A673 (cell line): ENCODE data around the gene IGF2R. TPM values are rescaled to one million over a fixed set of nuclear protein-coding genes. Genes with fewer than 3 reads are reported as not detected.
"Not testable (repeated sequence)": the region's sequence is repeated elsewhere in the genome, so short reads cannot be mapped to it uniquely, and the experiment has no call there.

Experiments used
- BruUV-seq: library from RNA; stranded (reverse); fragments of 400-500 nt; replicated peaks from 2 replicates; lab custom pipeline; 2021; lab: Mats Ljungman, UMichigan
- CTCF ChIA-PET: fragments of 300-600 bp; sonication (Branson Sonifier 250); formaldehyde crosslinking; loops from one replicate; lab custom pipeline; 2022; ENCODE audit warnings: antibody characterized with exemption; lab: Charles Lee
- POLR2A ChIA-PET: fragments of 300-600 bp; sonication (Branson Sonifier 250); formaldehyde crosslinking; loops from one replicate; lab custom pipeline; 2022; ENCODE audit warnings: antibody characterized with exemption; ENCODE audit not compliant: low non-redundant PET; lab: Charles Lee
- DNase-seq: peaks from one replicate; pipeline ENCODE4 v3.0.0-alpha.2; 2015; ENCODE audit warnings: low spot score
- H3K27ac ChIP-seq: fragments of 200-600 bp; sonication (generic); 2 replicates; pipeline ENCODE4 v1.5.1; 2016; ENCODE audit warnings: mixed run types, low read depth, mild to moderate bottlenecking, mixed read lengths, antibody characterized with exemption, low read length; ENCODE audit not compliant: poor library complexity, severe bottlenecking
- H3K27me3 ChIP-seq: fragments of 200-600 bp; sonication (generic); replicated peaks from 2 replicates; pipeline ENCODE4 v1.6.1; 2017; ENCODE audit warnings: mixed run types, low read depth, mild to moderate bottlenecking, mixed read lengths, antibody characterized with exemption, low read length; ENCODE audit not compliant: insufficient read depth, poor library complexity
- H3K36me3 ChIP-seq: fragments of 200-600 bp; sonication (generic); 2 replicates; pipeline ENCODE4 v1.6.1; 2016; ENCODE audit warnings: mixed run types, mild to moderate bottlenecking, mixed read lengths, antibody characterized with exemption, low read length; ENCODE audit not compliant: insufficient read depth, poor library complexity, severe bottlenecking
- H3K4me1 ChIP-seq: fragments of 200-600 bp; sonication (generic); 2 replicates; pipeline ENCODE4 v1.6.1; 2017; ENCODE audit warnings: mixed run types, mild to moderate bottlenecking, mixed read lengths, antibody characterized with exemption, low read length; ENCODE audit not compliant: insufficient read depth, poor library complexity, severe bottlenecking
- H3K4me3 ChIP-seq: fragments of 200-600 bp; sonication (generic); 2 replicates; pipeline ENCODE4 v1.5.1; 2016; ENCODE audit warnings: low read depth, mixed run types, mild to moderate bottlenecking, mixed read lengths, low read length; ENCODE audit not compliant: poor library complexity, severe bottlenecking
- H3K9me3 ChIP-seq: fragments of 200-600 bp; sonication (generic); 2 replicates; pipeline ENCODE4 v1.6.1; 2016; ENCODE audit warnings: mixed run types, low read depth, mild to moderate bottlenecking, mixed read lengths, antibody characterized with exemption, low read length; ENCODE audit not compliant: poor library complexity, severe bottlenecking
- CTCF ChIP-seq: fragments of 300-800, 200-600 bp; sonication (generic); conservative IDR thresholded peaks from 2 replicates; pipeline ENCODE4 v1.5.1; 2017; ENCODE audit warnings: low read depth, mild to moderate bottlenecking, antibody characterized with exemption, low read length, moderate library complexity, mixed read lengths
- EZH2 ChIP-seq: fragments of 200-600 bp; sonication (generic); IDR thresholded peaks from 2 replicates; pipeline ENCODE4 v1.6.1; 2017; ENCODE audit warnings: borderline replicate concordance, low read depth, mild to moderate bottlenecking, mixed read lengths, antibody characterized with exemption, low read length; ENCODE audit not compliant: poor library complexity, severe bottlenecking
- intact Hi-C: fragments of 100-400 bp; cut with micrococcal nuclease; formaldehyde crosslinking; loops from one replicate; pipeline ENCODE4 v1.10.0; 2022; ENCODE audit not compliant: unreplicated experiment
- total RNA-seq: library from RNA; stranded (reverse); gene quantifications from 2 replicates; pipeline ENCODE4 v1.2.3, GENCODE V29; 2021

Gene IGF2R
- total RNA-seq, 1 experiment from 2014 or later = 67.4 TPM

GRCh38 chr6:160137989-160138835 lies 169.3 kb downstream of the IGF2R start:
- peak; percentile 61 for DNase-seq
- Histone ChIP-seq H3K27ac (no peak overlapping the region), H3K27me3 (no peaks in the 10 kb centered on the region), H3K36me3 (no peaks in the 10 kb centered on the region), H3K9me3 (no peaks in the 10 kb centered on the region), H3K4me3 (no peak overlapping the region), H3K4me1 (no peaks in the 10 kb centered on the region)
- BruUV-seq = no TSS peak
- POLR2A ChIA-PET = no interaction called here
- intact Hi-C loops = loop anchor here (1.0 kb wide), 1 partner anchor 318 kb away; no protein-coding TSS in a partner anchor
- TF ChIP-seq CTCF (peak; percentile 79), EZH2 (no peak)
- CTCF ChIA-PET = interaction anchor here (0.6 to 1.0 kb wide), 2 partner anchors 317 to 745 kb away, joined by 5 to 11 read pairs; no protein-coding TSS in a partner anchor

GRCh38 chr6:160138839-160139419 lies 170.0 kb downstream of the IGF2R start:
- intact Hi-C loops = loop anchor here (1.0 kb wide), 1 partner anchor 317 kb away; no protein-coding TSS in a partner anchor
- TF ChIP-seq EZH2 (no peak), CTCF (no peak)
- no TSS peak for BruUV-seq
- DNase-seq = no peak
- no peaks in the 10 kb centered on the region for H3K4me1 ChIP-seq
- CTCF ChIA-PET = interaction anchor here (1.0 kb wide), 1 partner anchor 317 kb away, joined by 11 read pairs; no protein-coding TSS in a partner anchor
- H3K36me3 ChIP-seq = no peaks in the 10 kb centered on the region
- no peak overlapping the region for H3K4me3 ChIP-seq
- H3K9me3 ChIP-seq = no peaks in the 10 kb centered on the region
- no peak overlapping the region for H3K27ac ChIP-seq
- H3K27me3 ChIP-seq = no peaks in the 10 kb centered on the region
- POLR2A ChIA-PET = no interaction called here

GRCh38 chr6:160139420-160139851 lies 170.6 kb downstream of the IGF2R start:
- Histone ChIP-seq H3K4me3 (no peak overlapping the region), H3K9me3 (no peaks in the 10 kb centered on the region), H3K27me3 (no peaks in the 10 kb centered on the region), H3K27ac (no peak overlapping the region), H3K4me1 (no peaks in the 10 kb centered on the region), H3K36me3 (no peaks in the 10 kb centered on the region)
- BruUV-seq = no TSS peak
- intact Hi-C loops = no loop called here
- TF ChIP-seq CTCF (no peak), EZH2 (no peak)
- POLR2A ChIA-PET = no interaction called here
- peak; percentile 11 for DNase-seq
- CTCF ChIA-PET = no interaction called here

GRCh38 chr6:160140493-160140892 lies 171.6 kb downstream of the IGF2R start:
- BruUV-seq, H3K36me3 ChIP-seq, DNase-seq, intact Hi-C loops, H3K9me3 ChIP-seq, H3K4me1 ChIP-seq, H3K27ac ChIP-seq, POLR2A ChIA-PET, H3K27me3 ChIP-seq, CTCF ChIA-PET, H3K4me3 ChIP-seq: not testable (repeated sequence)
